T-helper 2 cell treated with Interferon-gamma antibody and Interleukin-4, amounts not matched to agents 5 μg/mL and 100 μg/mL, for 36 hours (primary cell): Measurements from ENCODE around the gene GNA14.
"Not testable (repeated sequence)": the region's sequence is repeated elsewhere in the genome, so short reads cannot be mapped to it uniquely, and the experiment has no call there.

ENCODE experiments used
- DNase-seq: peaks from one replicate; pipeline ENCODE4 v3.0.0; 2021; ENCODE audit warnings: low spot score
- H3K27ac Mint-ChIP-seq: one replicate; pipeline ENCODE4 v1.8.0; 2021; ENCODE audit warnings: mild to moderate bottlenecking, mixed read lengths
- H3K27me3 Mint-ChIP-seq: one replicate; pipeline ENCODE4 v1.8.0; 2021; ENCODE audit warnings: low read depth, mixed read lengths
- H3K36me3 Mint-ChIP-seq: one replicate; pipeline ENCODE4 v1.8.0; 2021; ENCODE audit warnings: low read depth, mixed read lengths
- H3K4me1 Mint-ChIP-seq: one replicate; pipeline ENCODE4 v1.8.0; 2021; ENCODE audit warnings: low read depth, mixed read lengths
- H3K4me3 Mint-ChIP-seq: one replicate; pipeline ENCODE4 v1.8.0; 2022; ENCODE audit warnings: mild to moderate bottlenecking, moderate library complexity, mixed read lengths
- H3K9me3 Mint-ChIP-seq: one replicate; pipeline ENCODE4 v1.8.0; 2021; ENCODE audit warnings: mixed read lengths

The GNA14 gene

GRCh38 chr9:77490279-77490678, 157.8 kb downstream of the GNA14 start:
- Mint-ChIP-seq H3K4me1 (peaks cover 28% of the 10 kb centered on the region), H3K9me3 (peaks cover 26% of the 10 kb centered on the region)
- H3K27me3 Mint-ChIP-seq, H3K27ac Mint-ChIP-seq, DNase-seq, H3K36me3 Mint-ChIP-seq, H3K4me3 Mint-ChIP-seq: not testable (repeated sequence)

GRCh38 chr9:77489405-77490163, 158.5 kb downstream of the GNA14 start:
- Mint-ChIP-seq H3K4me1 (peaks cover 28% of the 10 kb centered on the region), H3K27ac (peak overlapping the region; percentile 49), H3K4me3 (peak overlapping the region; percentile 67), H3K9me3 (peaks cover 26% of the 10 kb centered on the region)
- DNase-seq, H3K27me3 Mint-ChIP-seq, H3K36me3 Mint-ChIP-seq: not testable (repeated sequence)

GRCh38 chr9:77488439-77489126, 159.5 kb downstream of the GNA14 start:
- Mint-ChIP-seq H3K36me3 (peaks cover 10% of the 10 kb centered on the region), H3K4me1 (peaks cover 28% of the 10 kb centered on the region), H3K9me3 (peaks cover 30% of the 10 kb centered on the region), H3K27me3 (peaks cover 6% of the 10 kb centered on the region), H3K4me3 (peak overlapping the region; percentile 67), H3K27ac (peak overlapping the region; percentile 49)
- DNase-seq = no peak

- peaks cover 10% of the 10 kb centered on the region for H3K36me3 Mint-ChIP-seq
- no peak for DNase-seq
- peaks cover 29% of the 10 kb centered on the region for H3K9me3 Mint-ChIP-seq
- peaks cover 3% of the 10 kb centered on the region for H3K27me3 Mint-ChIP-seq
- peaks cover 28% of the 10 kb centered on the region for H3K4me1 Mint-ChIP-seq
- H3K4me3 Mint-ChIP-seq = no peak overlapping the region
- no peak overlapping the region for H3K27ac Mint-ChIP-seq
These were observed 161.2 kb downstream of the GNA14 start for GRCh38 chr9:77486968-77487367.

- Mint-ChIP-seq H3K9me3 (peaks cover 24% of the 10 kb centered on the region), H3K27me3 (peaks cover 3% of the 10 kb centered on the region), H3K36me3 (peaks cover 10% of the 10 kb centered on the region)
These were observed 161.7 kb downstream of the GNA14 start for GRCh38 chr9:77486463-77486862.

GRCh38 chr9:77475641-77476473, 172.3 kb downstream of the GNA14 start:
- peaks cover 16% of the 10 kb centered on the region for H3K9me3 Mint-ChIP-seq
- no peaks in the 10 kb centered on the region for H3K27me3 Mint-ChIP-seq
- peak; percentile 77 for DNase-seq
- H3K4me3 Mint-ChIP-seq = peak overlapping the region; percentile 70
- peaks cover 7% of the 10 kb centered on the region for H3K36me3 Mint-ChIP-seq
- H3K27ac Mint-ChIP-seq = peak overlapping the region; percentile 96
- peaks cover 35% of the 10 kb centered on the region for H3K4me1 Mint-ChIP-seq

More at GRCh38 chr9:77486463-77486862, 161.7 kb downstream of the GNA14 start:
- no peak for DNase-seq
- Mint-ChIP-seq H3K4me1 (peaks cover 28% of the 10 kb centered on the region), H3K27ac (no peak overlapping the region), H3K4me3 (no peak overlapping the region)

GRCh38 chr9:77474936-77475335, 173.2 kb downstream of the GNA14 start:
- Mint-ChIP-seq H3K4me3 (no peak overlapping the region), H3K36me3 (peaks cover 7% of the 10 kb centered on the region), H3K27ac (no peak overlapping the region), H3K9me3 (peaks cover 16% of the 10 kb centered on the region), H3K4me1 (peaks cover 35% of the 10 kb centered on the region), H3K27me3 (no peaks in the 10 kb centered on the region)
- no peak for DNase-seq

- no peak overlapping the region for H3K4me3 Mint-ChIP-seq
- no peak for DNase-seq
- peaks cover 32% of the 10 kb centered on the region for H3K4me1 Mint-ChIP-seq
These were observed 175.5 kb downstream of the GNA14 start for GRCh38 chr9:77472646-77473045.

GRCh38 chr9:77471572-77471971, 176.6 kb downstream of the GNA14 start:
- no peaks in the 10 kb centered on the region for H3K27me3 Mint-ChIP-seq

More at GRCh38 chr9:77472646-77473045, 175.5 kb downstream of the GNA14 start:
- Mint-ChIP-seq H3K27ac (no peak overlapping the region), H3K9me3 (peaks cover 10% of the 10 kb centered on the region), H3K36me3 (peaks cover 4% of the 10 kb centered on the region), H3K27me3 (no peaks in the 10 kb centered on the region)

GRCh38 chr9:77469515-77470231, 178.4 kb downstream of the GNA14 start:
- no peak for DNase-seq
- no peak overlapping the region for H3K4me3 Mint-ChIP-seq
- H3K36me3 Mint-ChIP-seq = peaks cover 2% of the 10 kb centered on the region
- no peaks in the 10 kb centered on the region for H3K27me3 Mint-ChIP-seq
- H3K27ac Mint-ChIP-seq = no peak overlapping the region
- H3K9me3 Mint-ChIP-seq = peaks cover 6% of the 10 kb centered on the region
- peaks cover 10% of the 10 kb centered on the region for H3K4me1 Mint-ChIP-seq

More at GRCh38 chr9:77471572-77471971, 176.6 kb downstream of the GNA14 start:
- peaks cover 2% of the 10 kb centered on the region for H3K36me3 Mint-ChIP-seq
- H3K27ac Mint-ChIP-seq = no peak overlapping the region
- no peak overlapping the region for H3K4me3 Mint-ChIP-seq
- peaks cover 6% of the 10 kb centered on the region for H3K9me3 Mint-ChIP-seq
- peaks cover 24% of the 10 kb centered on the region for H3K4me1 Mint-ChIP-seq
- DNase-seq = no peak

GRCh38 chr9:77464661-77465060, 183.5 kb downstream of the GNA14 start:
- H3K27ac Mint-ChIP-seq = no peak overlapping the region
- peaks cover 6% of the 10 kb centered on the region for H3K4me1 Mint-ChIP-seq
- no peak overlapping the region for H3K4me3 Mint-ChIP-seq
- no peaks in the 10 kb centered on the region for H3K36me3 Mint-ChIP-seq
- DNase-seq = no peak
- H3K27me3 Mint-ChIP-seq = no peaks in the 10 kb centered on the region
- no peaks in the 10 kb centered on the region for H3K9me3 Mint-ChIP-seq

- Mint-ChIP-seq H3K27ac (no peak overlapping the region), H3K4me3 (no peak overlapping the region), H3K36me3 (no peaks in the 10 kb centered on the region), H3K4me1 (peaks cover 7% of the 10 kb centered on the region), H3K9me3 (no peaks in the 10 kb centered on the region), H3K27me3 (no peaks in the 10 kb centered on the region)
- DNase-seq = no peak
These were observed 185.0 kb downstream of the GNA14 start for GRCh38 chr9:77463151-77463550.

GRCh38 chr9:77462066-77462465, 186.1 kb downstream of the GNA14 start:
- no peak overlapping the region for H3K27ac Mint-ChIP-seq
- H3K4me1 Mint-ChIP-seq = peaks cover 10% of the 10 kb centered on the region
- H3K4me3 Mint-ChIP-seq = no peak overlapping the region
- H3K9me3 Mint-ChIP-seq = no peaks in the 10 kb centered on the region
- H3K27me3 Mint-ChIP-seq = no peaks in the 10 kb centered on the region
- no peaks in the 10 kb centered on the region for H3K36me3 Mint-ChIP-seq
- no peak for DNase-seq
